ENCODE measurements around the gene ARHGDIG. TPM values are rescaled to one million over a fixed set of nuclear protein-coding genes. Genes with fewer than 3 reads are reported as not detected.

Gene ARHGDIG
- total and polyA plus RNA-seq, 2 donors (not counting 3 experiments of a cell fraction or from before 2014, with no cell fraction given): 0.93 to 2.2 TPM

- Histone ChIP-seq H4K20me1 (replicated peaks; ENCODE audit: control insufficient read depth, extremely low read depth, insufficient read depth, low read length) (no peaks in the 10 kb centered on the region), H3K9ac (replicated peaks; ENCODE audit: extremely low read depth, insufficient read depth, low read length) (no peak overlapping the region), H3K27ac (ENCODE audit: insufficient read depth, low read depth, low read length) (no peak overlapping the region), H3K27me3 (ENCODE audit: control insufficient read depth in 2 of 2, insufficient read depth in 2 of 2, low read length in 2 of 2) (no peaks in the 10 kb centered on the region), H3K9me3 (replicated peaks; ENCODE audit: control insufficient read depth, insufficient read depth, low read length) (no peaks in the 10 kb centered on the region), H3K4me2 (ENCODE audit: insufficient read depth, low read length) (no peak overlapping the region), H3K79me2 (ENCODE audit: control insufficient read depth, insufficient read depth, low read length) (peaks cover 73% of the 10 kb centered on the region), H3K4me3 (replicated peaks in 1 of 3; ENCODE audit: insufficient read depth in 1 of 3, low read depth in 1 of 3, low read length in 3 of 3) (no peak overlapping the region), H3K36me3 (ENCODE audit: control insufficient read depth in 2 of 2, extremely low read depth in 1 of 2, insufficient read depth in 2 of 2, low read length in 2 of 2) (peaks cover 0 to 2% of the 10 kb centered on the region in 2 experiments), H3K9me1 (replicated peaks; ENCODE audit: control insufficient read depth, extremely low read depth, insufficient read depth, low read length) (no peaks in the 10 kb centered on the region), H2AFZ (ENCODE audit: low read depth, low read length) (no peak overlapping the region), H3K4me1 (ENCODE audit: control insufficient read depth, extremely low read depth, insufficient read depth, low read length) (peaks cover 3% of the 10 kb centered on the region)
- ChIA-PET POLR2A (no interaction called here), CTCF (interaction anchor here (1.4 kb wide), 1 partner anchor 14 kb away, joined by 3 read pairs; no protein-coding TSS in a partner anchor)
- no peak for DNase-seq (ENCODE audit: low read depth, low spot score)
- FAIRE-seq: no peak
- TF ChIP-seq CTCF (IDR thresholded peaks at IDR 0.05; ENCODE audit: extremely low read depth in 1 of 2, insufficient read depth in 1 of 2, low read depth in 1 of 2, low read length in 2 of 2) (no peak), EZH2 (IDR thresholded peaks at IDR 0.05; ENCODE audit: borderline replicate concordance, low read depth, low read length, severe bottlenecking) (no peak), MAX (IDR thresholded peaks at IDR 0.05; ENCODE audit: insufficient read depth, insufficient read length) (no peak), POLR2A (IDR thresholded peaks at IDR 0.05; ENCODE audit: low read depth, low read length) (no peak), MYC (IDR thresholded peaks at IDR 0.05; ENCODE audit: low read depth, low read length) (no peak), GATA2 (IDR thresholded peaks at IDR 0.05; ENCODE audit: insufficient read depth, insufficient read length, low read depth, low read length) (no peak), POLR2AphosphoS5 (IDR thresholded peaks at IDR 0.05; ENCODE audit: insufficient read depth, low read depth, low read length) (no peak), JUN (IDR thresholded peaks at IDR 0.05; ENCODE audit: borderline replicate concordance, insufficient read depth, insufficient read length, low read depth) (no peak), FOS (IDR thresholded peaks at IDR 0.05; ENCODE audit: borderline replicate concordance, insufficient read depth, low read length) (no peak)
- intact Hi-C loops (cut with micrococcal nuclease): no loop called here
- dilution Hi-C loops (cut with MboI; ENCODE audit: extremely low pct_ligation_motif_present, low sequenced_read_pairs): no loop called here
- no TSS peak for BruUV-seq (replicated peaks)
Observed at GRCh38 chr16:321532-321931, 41.1 kb downstream of the ARHGDIG start.

Data from endothelial cell of umbilical vein (primary cell).